Neuron (in vitro differentiated cells): ENCODE results near the gene SIX2.

ENCODE experiments used
- H2AFZ ChIP-seq: one replicate; pipeline ENCODE4 v1.6.1; 2013; ENCODE audit warnings: low read depth, mild to moderate bottlenecking, inconsistent platforms, low read length, moderate library complexity
- H3K27me3 ChIP-seq: one replicate; pipeline ENCODE4 v1.6.1; 2013; ENCODE audit warnings: low read length; ENCODE audit not compliant: insufficient read depth
- H3K36me3 ChIP-seq: one replicate; pipeline ENCODE4 v1.6.1; 2013; ENCODE audit warnings: low read length; ENCODE audit not compliant: insufficient read depth
- H3K4me1 ChIP-seq: one replicate; pipeline ENCODE4 v1.6.1; 2013; ENCODE audit warnings: low read length; ENCODE audit not compliant: insufficient read depth
- H3K4me3 ChIP-seq: 2 replicates; pipeline ENCODE4 v1.5.1; 2013; ENCODE audit warnings: mild to moderate bottlenecking, low read length, moderate library complexity
- H3K9me3 ChIP-seq: one replicate; pipeline ENCODE4 v1.6.1; 2013; ENCODE audit warnings: low read length

SIX2 gene

GRCh38 chr2:45004562-45005191 is 4.6 kb downstream of the SIX2 start:
- H3K9me3 ChIP-seq: peaks cover 14% of the 10 kb centered on the region
- H3K36me3 ChIP-seq: no peaks in the 10 kb centered on the region
- peaks cover 93% of the 10 kb centered on the region for H3K27me3 ChIP-seq
- peak overlapping the region; percentile 44 for H2AFZ ChIP-seq
- H3K4me1 ChIP-seq: peaks cover 13% of the 10 kb centered on the region
- H3K4me3 ChIP-seq: peak overlapping the region; percentile 1

- H3K4me3 ChIP-seq: peak overlapping the region; percentile 1
- H3K4me1 ChIP-seq: peaks cover 11% of the 10 kb centered on the region
- peaks cover 14% of the 10 kb centered on the region for H3K9me3 ChIP-seq
- H2AFZ ChIP-seq: peak overlapping the region; percentile 44
- H3K36me3 ChIP-seq: no peaks in the 10 kb centered on the region
- H3K27me3 ChIP-seq: peaks cover 97% of the 10 kb centered on the region
Measured at GRCh38 chr2:45003579-45004551, 5.4 kb downstream of the SIX2 start.

- Histone ChIP-seq H3K9me3 (peaks cover 10% of the 10 kb centered on the region), H3K4me1 (peaks cover 11% of the 10 kb centered on the region), H3K27me3 (peaks cover 95% of the 10 kb centered on the region), H3K4me3 (no peak overlapping the region), H2AFZ (no peak overlapping the region), H3K36me3 (no peaks in the 10 kb centered on the region)
Measured at GRCh38 chr2:45002686-45003085, 6.6 kb downstream of the SIX2 start.

- no peak overlapping the region for H2AFZ ChIP-seq
- no peak overlapping the region for H3K4me3 ChIP-seq
- peaks cover 89% of the 10 kb centered on the region for H3K27me3 ChIP-seq
- H3K4me1 ChIP-seq: peaks cover 11% of the 10 kb centered on the region
- H3K36me3 ChIP-seq: no peaks in the 10 kb centered on the region
- peaks cover 7% of the 10 kb centered on the region for H3K9me3 ChIP-seq
Measured at GRCh38 chr2:45001869-45002385, 7.3 kb downstream of the SIX2 start.

- no peak overlapping the region for H2AFZ ChIP-seq
- peaks cover 5% of the 10 kb centered on the region for H3K9me3 ChIP-seq
- H3K36me3 ChIP-seq: no peaks in the 10 kb centered on the region
- H3K4me1 ChIP-seq: peaks cover 11% of the 10 kb centered on the region
- no peak overlapping the region for H3K4me3 ChIP-seq
- peaks cover 86% of the 10 kb centered on the region for H3K27me3 ChIP-seq
Measured at GRCh38 chr2:45000921-45001868, 8.1 kb downstream of the SIX2 start.

- peaks cover 11% of the 10 kb centered on the region for H3K4me1 ChIP-seq
- H3K4me3 ChIP-seq: no peak overlapping the region
Measured at GRCh38 chr2:45000341-45000901, 8.8 kb downstream of the SIX2 start.

GRCh38 chr2:44999540-44999939 is 9.7 kb downstream of the SIX2 start:
- H2AFZ ChIP-seq: no peak overlapping the region
- H3K27me3 ChIP-seq: peaks cover 70% of the 10 kb centered on the region
- peaks cover 8% of the 10 kb centered on the region for H3K4me1 ChIP-seq
- no peaks in the 10 kb centered on the region for H3K36me3 ChIP-seq
- H3K4me3 ChIP-seq: no peak overlapping the region
- peaks cover 2% of the 10 kb centered on the region for H3K9me3 ChIP-seq

More at GRCh38 chr2:45000341-45000901, 8.8 kb downstream of the SIX2 start:
- Histone ChIP-seq H2AFZ (no peak overlapping the region), H3K36me3 (no peaks in the 10 kb centered on the region), H3K27me3 (peaks cover 78% of the 10 kb centered on the region), H3K9me3 (peaks cover 2% of the 10 kb centered on the region)

- peaks cover 55% of the 10 kb centered on the region for H3K27me3 ChIP-seq
- no peak overlapping the region for H3K4me3 ChIP-seq
- H3K4me1 ChIP-seq: no peaks in the 10 kb centered on the region
- no peak overlapping the region for H2AFZ ChIP-seq
- no peaks in the 10 kb centered on the region for H3K36me3 ChIP-seq
- peaks cover 2% of the 10 kb centered on the region for H3K9me3 ChIP-seq
Measured at GRCh38 chr2:44997963-44998362, 11.3 kb downstream of the SIX2 start.

- Histone ChIP-seq H3K4me1 (no peaks in the 10 kb centered on the region), H3K36me3 (no peaks in the 10 kb centered on the region), H3K4me3 (no peak overlapping the region), H3K9me3 (peaks cover 2% of the 10 kb centered on the region), H2AFZ (no peak overlapping the region), H3K27me3 (peaks cover 40% of the 10 kb centered on the region)
Measured at GRCh38 chr2:44996356-44996755, 12.9 kb downstream of the SIX2 start.

GRCh38 chr2:44994377-44994776 is 14.9 kb downstream of the SIX2 start:
- Histone ChIP-seq H3K9me3 (no peaks in the 10 kb centered on the region), H3K4me1 (no peaks in the 10 kb centered on the region), H3K4me3 (no peak overlapping the region), H3K36me3 (no peaks in the 10 kb centered on the region), H2AFZ (no peak overlapping the region), H3K27me3 (peaks cover 20% of the 10 kb centered on the region)

GRCh38 chr2:44989176-44989575 is 20.1 kb downstream of the SIX2 start:
- Histone ChIP-seq H2AFZ (no peak overlapping the region), H3K36me3 (no peaks in the 10 kb centered on the region), H3K4me3 (no peak overlapping the region), H3K27me3 (no peaks in the 10 kb centered on the region), H3K4me1 (no peaks in the 10 kb centered on the region), H3K9me3 (no peaks in the 10 kb centered on the region)

GRCh38 chr2:44983836-44984604 is 25.2 kb downstream of the SIX2 start:
- no peaks in the 10 kb centered on the region for H3K4me1 ChIP-seq
- H2AFZ ChIP-seq: no peak overlapping the region

More at GRCh38 chr2:44983836-44984604, 25.2 kb downstream of the SIX2 start:
- no peaks in the 10 kb centered on the region for H3K9me3 ChIP-seq
- no peaks in the 10 kb centered on the region for H3K36me3 ChIP-seq
- no peak overlapping the region for H3K4me3 ChIP-seq
- H3K27me3 ChIP-seq: no peaks in the 10 kb centered on the region
